HepG2 (cell line): ENCODE results near the gene PCP4L1. TPM values are rescaled to one million over a fixed set of nuclear protein-coding genes. Genes with fewer than 3 reads are reported as not detected.
A peak's percentile ranks its signal among the peaks of the same experiment; 100 is the strongest.

Source experiments
- AKAP8 ChIP-seq: sonication (generic); formaldehyde crosslinking; IDR thresholded peaks from 2 replicates; pipeline ENCODE4 v1.5.1; 2020; ENCODE audit warnings: mild to moderate bottlenecking, missing genetic modification reagents
- ATF7 ChIP-seq, 2 experiments: fragments of 450-650 bp in 1 of 2; sonication (generic) in 1 of 2; formaldehyde crosslinking in 1 of 2; IDR thresholded peaks; 2 replicates each; pipeline versions ENCODE4 v1.4.0 to v1.6.1; 2016 to 2020; ENCODE audit warnings: antibody characterized with exemption in 1 of 2, mild to moderate bottlenecking in 1 of 2, missing genetic modification reagents in 1 of 2
- ELF3 ChIP-seq: IDR thresholded peaks from 2 replicates; pipeline ENCODE4 v1.6.1; 2016; ENCODE audit warnings: missing genetic modification reagents, missing compliant biosample characterization
- HNRNPH1 ChIP-seq: fragments of 200-400 bp; formaldehyde crosslinking; optimal IDR thresholded peaks from 2 replicates; pipeline ENCODE3; 2017; ENCODE audit warnings: mild to moderate bottlenecking, low read depth, low read length
- MIER2 ChIP-seq: IDR thresholded peaks from 2 replicates; pipeline ENCODE4 v1.6.1; 2016; ENCODE audit warnings: missing biosample characterization, missing genetic modification reagents
- NCOR1 ChIP-seq: fragments of 200-600 bp; sonication (generic); IDR thresholded peaks from 2 replicates; pipeline ENCODE4 v1.7.0; 2017; ENCODE audit warnings: antibody characterized with exemption, low read length, borderline replicate concordance
- PITX1 ChIP-seq: sonication (generic); formaldehyde crosslinking; IDR thresholded peaks from 2 replicates; pipeline ENCODE4 v1.5.1; 2020; ENCODE audit warnings: mild to moderate bottlenecking, missing genetic modification reagents
- PRPF4 ChIP-seq: fragments of 200-400 bp; formaldehyde crosslinking; IDR thresholded peaks from 2 replicates; pipeline ENCODE4 v1.6.1; 2016; ENCODE audit warnings: low read length, low read depth; ENCODE audit not compliant: poor library complexity, severe bottlenecking
- RBAK ChIP-seq: sonication (generic); formaldehyde crosslinking; IDR thresholded peaks from 2 replicates; pipeline ENCODE4 v1.5.1; 2020; ENCODE audit warnings: mild to moderate bottlenecking, missing genetic modification reagents
- SOX13 ChIP-seq, 3 experiments: fragments of 450-650 bp in 1 of 3; sonication (generic) in 1 of 3; formaldehyde crosslinking in 1 of 3; IDR thresholded peaks in 2 of 3; conservative IDR thresholded peaks in 1 of 3; 2 replicates each; pipeline versions ENCODE4 v1.5.0 to v1.6.1; 2016 to 2020; ENCODE audit warnings: antibody characterized with exemption in 1 of 3, mild to moderate bottlenecking in 1 of 3, missing compliant biosample characterization in 1 of 3, missing genetic modification reagents in 1 of 3, moderate library complexity in 1 of 3
- SP140L ChIP-seq: sonication (generic); formaldehyde crosslinking; IDR thresholded peaks from 2 replicates; pipeline ENCODE4 v1.4.0; 2020; ENCODE audit warnings: missing genetic modification reagents, borderline replicate concordance
- SP4 ChIP-seq: sonication (generic); formaldehyde crosslinking; IDR thresholded peaks from 2 replicates; pipeline ENCODE4 v1.8.1; 2023; ENCODE audit warnings: mild to moderate bottlenecking, missing genetic modification reagents
- ZNF264 ChIP-seq: sonication (generic); formaldehyde crosslinking; IDR thresholded peaks from 2 replicates; pipeline ENCODE4 v1.4.0; 2020; ENCODE audit warnings: missing genetic modification reagents
- ZNF556 ChIP-seq: sonication (generic); formaldehyde crosslinking; IDR thresholded peaks from 2 replicates; pipeline ENCODE4 v1.4.0; 2020; ENCODE audit warnings: mild to moderate bottlenecking, missing genetic modification reagents, borderline replicate concordance
- ZNF614 ChIP-seq: IDR thresholded peaks from 2 replicates; pipeline ENCODE4 v1.6.1; 2018; ENCODE audit warnings: missing biosample characterization, missing genetic modification reagents, inconsistent platforms, borderline replicate concordance
- polyA plus RNA-seq, 8 experiments: library from polyadenylated mRNA; depleted of rRNA in 3 of 8; stranded (reverse) in 7 of 8; unstranded in 1 of 8; fragments of >200 nt; fragmentation: Illumina TruSeq in 4 of 8; extraction: Trizol in 4 of 8; gene quantifications; 2 replicates each; pipeline versions ENCODE4 v1.2.1 to v1.2.3, GENCODE V29; 2011 to 2016; ENCODE audit warnings: low read depth in 4 of 8, missing spikeins in 1 of 8, mixed read lengths in 1 of 8; ENCODE audit not compliant: insufficient read depth in 1 of 8
- total RNA-seq, 5 experiments: library from RNA; depleted of rRNA; stranded (reverse); fragments of >200 nt; fragmentation: Illumina TruSeq; extraction: Trizol; gene quantifications; 2 replicates each; pipeline ENCODE4 v1.2.3, GENCODE V29; 2016; ENCODE audit warnings: low read depth in 1 of 5
- TF ChIP-seq, protein P1 (sequence below): sonication (generic); formaldehyde crosslinking; IDR thresholded peaks from 2 replicates; pipeline ENCODE4 v1.8.1; 2022; ENCODE audit warnings: low read depth, mild to moderate bottlenecking, missing genetic modification reagents
- TF ChIP-seq, protein P2 (sequence below): IDR thresholded peaks from 2 replicates; pipeline ENCODE4 v1.6.1; 2012; ENCODE audit warnings: inconsistent platforms
- TF ChIP-seq, protein P3 (sequence below): sonication (generic); formaldehyde crosslinking; IDR thresholded peaks from 2 replicates; pipeline ENCODE4 v1.5.1; 2020; ENCODE audit warnings: missing genetic modification reagents, mild to moderate bottlenecking, borderline replicate concordance
- TF ChIP-seq, protein P4 (sequence below): sonication (generic); formaldehyde crosslinking; IDR thresholded peaks from 2 replicates; pipeline ENCODE4 v1.8.0; 2022; ENCODE audit warnings: mild to moderate bottlenecking, missing genetic modification reagents, moderate library complexity
- TF ChIP-seq, protein P5 (sequence below): sonication (generic); formaldehyde crosslinking; IDR thresholded peaks from 2 replicates; pipeline ENCODE4 v1.4.0; 2020; ENCODE audit warnings: missing genetic modification reagents
- TF ChIP-seq, protein P6 (sequence below): sonication (generic); formaldehyde crosslinking; IDR thresholded peaks from 2 replicates; pipeline ENCODE4 v1.8.0; 2022; ENCODE audit warnings: missing genetic modification reagents, low read depth, mild to moderate bottlenecking, borderline replicate concordance

PCP4L1 gene
- total and polyA plus RNA-seq, 2 of the 13 experiments (the other 11 are each of a cell fraction or from before 2014, with no cell fraction given), result 0.28 TPM; not detected in 1

DNA sequence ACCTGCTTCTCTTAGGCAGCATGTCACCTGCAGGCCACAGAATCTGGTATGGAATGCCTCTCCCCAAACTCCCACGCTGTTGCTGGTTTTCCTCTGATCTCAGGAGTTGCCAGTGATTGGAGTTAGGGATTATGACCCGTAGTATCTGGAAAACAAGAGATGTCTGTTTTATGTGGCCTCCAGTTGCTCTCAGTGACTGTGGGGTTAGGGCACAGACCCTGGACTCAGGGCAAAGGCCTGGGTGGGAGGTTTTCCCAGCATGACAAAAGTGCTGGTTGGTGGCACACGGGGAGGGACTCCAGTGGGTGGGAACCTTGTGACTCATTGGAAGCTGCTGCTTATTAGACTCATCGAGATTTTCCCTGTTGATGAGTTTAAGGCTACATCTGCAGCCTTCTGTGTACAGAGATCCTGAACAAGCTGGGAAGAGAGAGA is 20.5 kb upstream of the PCP4L1 start, which contains the start of gene NR1I3 (continued):
- TF ChIP-seq, protein P1, sequence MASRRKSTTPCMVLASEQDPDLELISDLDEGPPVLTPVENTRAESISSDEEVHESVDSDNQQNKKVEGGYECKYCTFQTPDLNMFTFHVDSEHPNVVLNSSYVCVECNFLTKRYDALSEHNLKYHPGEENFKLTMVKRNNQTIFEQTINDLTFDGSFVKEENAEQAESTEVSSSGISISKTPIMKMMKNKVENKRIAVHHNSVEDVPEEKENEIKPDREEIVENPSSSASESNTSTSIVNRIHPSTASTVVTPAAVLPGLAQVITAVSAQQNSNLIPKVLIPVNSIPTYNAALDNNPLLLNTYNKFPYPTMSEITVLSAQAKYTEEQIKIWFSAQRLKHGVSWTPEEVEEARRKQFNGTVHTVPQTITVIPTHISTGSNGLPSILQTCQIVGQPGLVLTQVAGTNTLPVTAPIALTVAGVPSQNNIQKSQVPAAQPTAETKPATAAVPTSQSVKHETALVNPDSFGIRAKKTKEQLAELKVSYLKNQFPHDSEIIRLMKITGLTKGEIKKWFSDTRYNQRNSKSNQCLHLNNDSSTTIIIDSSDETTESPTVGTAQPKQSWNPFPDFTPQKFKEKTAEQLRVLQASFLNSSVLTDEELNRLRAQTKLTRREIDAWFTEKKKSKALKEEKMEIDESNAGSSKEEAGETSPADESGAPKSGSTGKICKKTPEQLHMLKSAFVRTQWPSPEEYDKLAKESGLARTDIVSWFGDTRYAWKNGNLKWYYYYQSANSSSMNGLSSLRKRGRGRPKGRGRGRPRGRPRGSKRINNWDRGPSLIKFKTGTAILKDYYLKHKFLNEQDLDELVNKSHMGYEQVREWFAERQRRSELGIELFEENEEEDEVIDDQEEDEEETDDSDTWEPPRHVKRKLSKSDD (CRISPR knock-in tag), result no peak
- TF ChIP-seq SP140L (no peak), ZNF556 (CRISPR knock-in tag) (peak; percentile 52; the same call in 1 of the 2 replicates), NCOR1 (peak; percentile 97; the same call in 1 of the 2 replicates), PITX1 (CRISPR knock-in tag) (peak; percentile 85), RBAK (CRISPR knock-in tag) (no peak), SOX13 (IDR thresholded peaks at IDR 0.05) (no peak), SOX13 (CRISPR knock-in tag; conservative IDR thresholded peaks at IDR 0.05 in 1 of 2, IDR thresholded peaks at IDR 0.05 in 1 of 2) (peak in 1 of 2 experiments; percentile 56; a peak in 2 of 4 replicates), SP4 (CRISPR knock-in tag) (0 out of 2 replicates have a peak, but pooled peaks have one; percentile 38), ATF7 (IDR thresholded peaks at IDR 0.05) (no peak), ATF7 (CRISPR knock-in tag; IDR thresholded peaks at IDR 0.05) (no peak), PRPF4 (no peak), ZNF264 (CRISPR knock-in tag) (no peak), HNRNPH1 (no peak), ZNF614 (CRISPR knock-in tag) (no peak), AKAP8 (CRISPR knock-in tag) (no peak), MIER2 (no peak), ELF3 (CRISPR knock-in tag) (no peak)
- TF ChIP-seq, protein P2, sequence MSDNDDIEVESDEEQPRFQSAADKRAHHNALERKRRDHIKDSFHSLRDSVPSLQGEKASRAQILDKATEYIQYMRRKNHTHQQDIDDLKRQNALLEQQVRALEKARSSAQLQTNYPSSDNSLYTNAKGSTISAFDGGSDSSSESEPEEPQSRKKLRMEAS, result peak; percentile 40; the same call in 1 of the 2 replicates
- TF ChIP-seq, protein P3, sequence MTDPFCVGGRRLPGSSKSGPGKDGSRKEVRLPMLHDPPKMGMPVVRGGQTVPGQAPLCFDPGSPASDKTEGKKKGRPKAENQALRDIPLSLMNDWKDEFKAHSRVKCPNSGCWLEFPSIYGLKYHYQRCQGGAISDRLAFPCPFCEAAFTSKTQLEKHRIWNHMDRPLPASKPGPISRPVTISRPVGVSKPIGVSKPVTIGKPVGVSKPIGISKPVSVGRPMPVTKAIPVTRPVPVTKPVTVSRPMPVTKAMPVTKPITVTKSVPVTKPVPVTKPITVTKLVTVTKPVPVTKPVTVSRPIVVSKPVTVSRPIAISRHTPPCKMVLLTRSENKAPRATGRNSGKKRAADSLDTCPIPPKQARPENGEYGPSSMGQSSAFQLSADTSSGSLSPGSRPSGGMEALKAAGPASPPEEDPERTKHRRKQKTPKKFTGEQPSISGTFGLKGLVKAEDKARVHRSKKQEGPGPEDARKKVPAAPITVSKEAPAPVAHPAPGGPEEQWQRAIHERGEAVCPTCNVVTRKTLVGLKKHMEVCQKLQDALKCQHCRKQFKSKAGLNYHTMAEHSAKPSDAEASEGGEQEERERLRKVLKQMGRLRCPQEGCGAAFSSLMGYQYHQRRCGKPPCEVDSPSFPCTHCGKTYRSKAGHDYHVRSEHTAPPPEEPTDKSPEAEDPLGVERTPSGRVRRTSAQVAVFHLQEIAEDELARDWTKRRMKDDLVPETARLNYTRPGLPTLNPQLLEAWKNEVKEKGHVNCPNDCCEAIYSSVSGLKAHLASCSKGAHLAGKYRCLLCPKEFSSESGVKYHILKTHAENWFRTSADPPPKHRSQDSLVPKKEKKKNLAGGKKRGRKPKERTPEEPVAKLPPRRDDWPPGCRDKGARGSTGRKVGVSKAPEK (CRISPR knock-in tag), result peak; percentile 73; the same call in 1 of the 2 replicates
- TF ChIP-seq, protein P4, sequence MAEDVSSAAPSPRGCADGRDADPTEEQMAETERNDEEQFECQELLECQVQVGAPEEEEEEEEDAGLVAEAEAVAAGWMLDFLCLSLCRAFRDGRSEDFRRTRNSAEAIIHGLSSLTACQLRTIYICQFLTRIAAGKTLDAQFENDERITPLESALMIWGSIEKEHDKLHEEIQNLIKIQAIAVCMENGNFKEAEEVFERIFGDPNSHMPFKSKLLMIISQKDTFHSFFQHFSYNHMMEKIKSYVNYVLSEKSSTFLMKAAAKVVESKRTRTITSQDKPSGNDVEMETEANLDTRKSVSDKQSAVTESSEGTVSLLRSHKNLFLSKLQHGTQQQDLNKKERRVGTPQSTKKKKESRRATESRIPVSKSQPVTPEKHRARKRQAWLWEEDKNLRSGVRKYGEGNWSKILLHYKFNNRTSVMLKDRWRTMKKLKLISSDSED (CRISPR knock-in tag), result no peak
- TF ChIP-seq, protein P5, sequence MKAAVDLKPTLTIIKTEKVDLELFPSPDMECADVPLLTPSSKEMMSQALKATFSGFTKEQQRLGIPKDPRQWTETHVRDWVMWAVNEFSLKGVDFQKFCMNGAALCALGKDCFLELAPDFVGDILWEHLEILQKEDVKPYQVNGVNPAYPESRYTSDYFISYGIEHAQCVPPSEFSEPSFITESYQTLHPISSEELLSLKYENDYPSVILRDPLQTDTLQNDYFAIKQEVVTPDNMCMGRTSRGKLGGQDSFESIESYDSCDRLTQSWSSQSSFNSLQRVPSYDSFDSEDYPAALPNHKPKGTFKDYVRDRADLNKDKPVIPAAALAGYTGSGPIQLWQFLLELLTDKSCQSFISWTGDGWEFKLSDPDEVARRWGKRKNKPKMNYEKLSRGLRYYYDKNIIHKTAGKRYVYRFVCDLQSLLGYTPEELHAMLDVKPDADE (CRISPR knock-in tag), result no peak
- TF ChIP-seq, protein P6, sequence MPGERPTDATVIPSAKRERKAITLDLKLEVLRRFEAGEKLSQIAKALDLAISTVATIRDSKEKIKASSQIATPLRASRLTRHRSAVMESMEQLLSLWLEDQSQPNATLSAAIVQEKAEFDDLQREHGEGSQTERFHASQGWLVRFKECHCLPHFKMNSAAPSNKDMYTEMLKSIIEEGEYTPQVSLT (CRISPR knock-in tag), result no peak
